Left cardiac atrium (tissue), 4 donors: Measurements from ENCODE around the gene ACTMAP. TPM values are rescaled to one million over a fixed set of nuclear protein-coding genes. Genes with fewer than 3 reads are reported as not detected.
"Not testable (repeated sequence)": the region's sequence is repeated elsewhere in the genome, so short reads cannot be mapped to it uniquely, and the experiment has no call there.

Experiments
- ATAC-seq, 2 donors: fragments of 200-7000 bp; cut with Tn5 transposase; one replicate each; pipeline ENCODE4 v1.9.1; 2020; ENCODE audit warnings: mild to moderate bottlenecking in 2 of 2, moderate library complexity in 2 of 2
- DNase-seq: peaks from one replicate; pipeline ENCODE4 v3.0.0-alpha.2; 2020
- intact Hi-C, 2 donors: fragments of 100-400 bp; cut with DNase I; formaldehyde crosslinking; loops; one replicate each; pipeline versions ENCODE4 v1.14.1 to v1.15.1; 2022 to 2023
- long read RNA-seq: library from polyadenylated mRNA; unstranded; transcript quantifications from one replicate; pipeline ENCODE4 v2.0.0, GENCODE V29; 2021
- total RNA-seq, 2 donors: library from RNA; stranded (reverse); fragmentation: NEBNext Ultra II Directional; extraction: Animal tissue kit (Norgen Biotek cat#: 25700); gene quantifications; one replicate each; pipeline ENCODE4 v1.2.1, GENCODE V29; 2021
- donor health status: DM: no; HTN: yes; CAD: no.
- donor health status: DM: no; HTN: yes; CAD: no; lungs with severe emphysema.
- donor health status: DM: yes; HTN: yes; CAD: no.
- donor health status: Dilated cardiomyopathy.

Gene ACTMAP, protein sequence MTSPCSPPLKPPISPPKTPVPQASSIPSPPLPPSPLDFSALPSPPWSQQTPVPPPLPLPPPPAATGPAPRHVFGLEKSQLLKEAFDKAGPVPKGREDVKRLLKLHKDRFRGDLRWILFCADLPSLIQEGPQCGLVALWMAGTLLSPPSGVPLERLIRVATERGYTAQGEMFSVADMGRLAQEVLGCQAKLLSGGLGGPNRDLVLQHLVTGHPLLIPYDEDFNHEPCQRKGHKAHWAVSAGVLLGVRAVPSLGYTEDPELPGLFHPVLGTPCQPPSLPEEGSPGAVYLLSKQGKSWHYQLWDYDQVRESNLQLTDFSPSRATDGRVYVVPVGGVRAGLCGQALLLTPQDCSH
- total RNA-seq = 1 to 10 TPM; 4.2 to 6.2 TPM
- long read RNA-seq, partial matches to known transcripts = 2 of 3 reads
- long read RNA-seq, other reads (novel, unspliced or antisense) = 1 of 3 reads

- ATAC-seq (peak; percentile 97), DNase-seq (peak; percentile 100)
- intact Hi-C loops = loop anchor here in 1 of 2 donors (5.0 kb wide), 1 partner anchor 33 kb away; the partner anchor contains the start of genes COQ8B and ITPKC
Measured at GRCh38 chr19:40750058-40750873, at the start of gene ACTMAP. Gene ACTMAP, minus strand, starts transcription at chr19:40750477. Its CDS starts 674 bp downstream, at chr19:40749803.

GRCh38 chr19:40799558-40800338 lies 49.5 kb upstream of the ACTMAP start:
- intact Hi-C loops = loop anchor here in 1 of 2 donors (5.0 to 10.0 kb wide), 2 partner anchors 82 to 135 kb away; partner anchors contain the start of genes COQ8B and ITPKC
- DNase-seq = peak; percentile 82
- peak; percentile 13 to 28 for ATAC-seq

DNA sequence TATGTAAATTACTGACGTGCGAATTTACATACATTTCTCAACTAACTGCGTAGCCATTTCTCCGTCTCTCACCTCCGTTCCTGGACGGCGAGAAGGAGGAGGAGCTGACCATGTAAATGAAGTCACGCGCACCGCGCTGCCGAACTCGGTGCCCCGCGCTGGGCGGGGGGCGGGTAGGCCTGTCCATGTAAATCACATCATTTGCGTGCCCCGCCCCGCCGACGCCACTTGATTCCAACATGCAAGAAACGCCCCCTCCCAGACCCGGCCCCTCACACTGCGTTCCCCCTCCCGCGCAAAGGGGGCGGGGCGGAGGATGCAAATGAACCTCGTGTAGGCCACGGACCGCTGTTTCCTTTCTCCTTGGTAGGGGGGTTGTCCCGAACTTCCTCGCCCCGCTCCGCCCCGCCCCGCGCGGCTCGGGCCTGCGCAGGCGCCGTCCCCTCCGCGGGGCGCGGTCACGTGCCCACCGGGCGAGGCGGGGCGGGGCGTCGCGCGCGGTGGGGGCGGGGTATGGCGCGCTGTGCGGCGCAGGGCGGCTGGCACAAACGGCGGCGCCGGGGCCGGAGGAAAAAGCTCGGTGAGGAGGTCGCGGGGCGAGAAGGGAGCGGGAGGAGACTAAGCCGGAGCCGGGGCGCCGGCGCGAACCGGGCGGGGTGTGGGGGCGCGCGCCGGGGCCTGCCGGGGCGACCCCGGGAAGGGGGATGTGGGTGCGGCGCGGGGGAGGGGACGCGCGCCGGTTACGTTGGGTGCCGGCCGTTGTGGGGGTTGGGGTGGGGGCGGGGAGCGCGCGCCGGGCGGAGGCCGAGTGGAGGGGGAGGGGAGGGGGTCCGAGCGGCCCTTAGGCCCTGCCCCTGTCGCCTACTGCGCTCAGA lies 48.6 kb upstream of the ACTMAP start, which contains the start of gene EGLN2:
Gene EGLN2, plus strand, starts transcription at position 509 of the 875 bp plus-strand sequence. CDS start 1,382 bp downstream, outside the sequence.
- intact Hi-C loops = no loop called here
- DNase-seq (peak; percentile 100), ATAC-seq (peak; percentile 88 to 91)

DNA sequence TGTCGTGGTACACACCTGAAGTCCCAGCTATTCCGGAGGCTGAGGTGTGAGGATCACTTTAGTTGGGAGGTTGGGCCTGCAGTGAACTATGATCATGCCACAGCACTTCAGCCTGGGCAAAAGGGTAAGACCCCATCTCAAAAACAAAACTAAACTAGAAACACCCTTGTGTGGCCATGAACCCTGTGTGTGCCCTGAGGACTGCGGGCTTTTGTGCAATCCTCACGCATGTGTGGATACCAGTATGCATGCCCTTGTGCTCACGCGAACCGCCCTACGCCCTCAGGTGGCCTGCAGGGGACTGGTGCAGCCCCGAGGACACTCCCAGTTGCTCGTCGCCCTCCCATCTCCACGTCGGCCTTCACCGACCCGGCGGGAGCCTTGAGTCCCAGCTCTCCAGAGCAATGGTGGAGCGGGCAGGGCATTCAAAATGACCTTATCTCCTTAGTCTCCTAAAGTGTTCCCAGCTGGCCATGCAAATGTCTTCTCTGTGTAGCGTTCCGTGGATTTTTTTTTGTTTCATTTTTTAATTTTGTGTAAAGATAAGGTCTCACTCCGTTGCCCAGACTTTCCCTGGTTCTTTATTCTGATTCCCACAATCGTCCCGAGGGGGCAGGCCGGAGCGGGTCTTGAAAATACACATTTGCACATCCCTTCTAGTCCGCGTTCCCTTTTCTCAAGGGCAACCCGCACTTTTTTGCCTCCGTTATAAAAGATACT lies 47.8 kb upstream of the ACTMAP start:
- DNase-seq (peak; percentile 75), ATAC-seq (peak; percentile 28)
- intact Hi-C loops = no loop called here

GRCh38 chr19:40797166-40797962 lies 47.1 kb upstream of the ACTMAP start:
- intact Hi-C loops = no loop called here
- no peak for DNase-seq
- no peak for ATAC-seq

DNA sequence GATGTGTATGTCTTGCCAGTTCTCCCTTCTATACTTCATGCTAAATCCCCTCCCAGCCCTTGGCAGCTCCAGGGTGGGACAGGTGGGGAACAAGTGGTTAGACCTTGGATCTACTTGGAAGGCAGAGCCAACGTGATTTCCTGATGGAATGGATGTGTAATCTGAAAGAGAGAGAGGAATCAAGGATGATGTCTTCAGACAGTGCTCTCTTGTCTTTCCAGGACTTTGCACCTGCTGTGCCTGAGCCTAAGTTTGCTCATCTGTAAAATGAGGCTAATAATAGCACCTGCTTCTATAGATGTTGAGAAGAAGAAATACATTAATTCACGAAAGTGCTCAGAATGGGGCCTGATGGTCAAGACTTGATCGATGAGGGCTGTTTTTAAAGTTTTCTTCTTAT lies 41.7 kb upstream of the ACTMAP start:
- ATAC-seq (no peak), DNase-seq (no peak)
- intact Hi-C loops = no loop called here

- DNase-seq (no peak), ATAC-seq (peak in 1 of 2 donors; percentile 30)
- intact Hi-C loops = no loop called here
Measured at GRCh38 chr19:40791349-40791748, 41.1 kb upstream of the ACTMAP start.

GRCh38 chr19:40786060-40787037 lies 36.1 kb upstream of the ACTMAP start:
- ATAC-seq (no peak), DNase-seq (no peak)
- intact Hi-C loops = no loop called here

GRCh38 chr19:40785526-40785925 lies 35.2 kb upstream of the ACTMAP start:
- DNase-seq (no peak), ATAC-seq (no peak)
- intact Hi-C loops = no loop called here

DNA sequence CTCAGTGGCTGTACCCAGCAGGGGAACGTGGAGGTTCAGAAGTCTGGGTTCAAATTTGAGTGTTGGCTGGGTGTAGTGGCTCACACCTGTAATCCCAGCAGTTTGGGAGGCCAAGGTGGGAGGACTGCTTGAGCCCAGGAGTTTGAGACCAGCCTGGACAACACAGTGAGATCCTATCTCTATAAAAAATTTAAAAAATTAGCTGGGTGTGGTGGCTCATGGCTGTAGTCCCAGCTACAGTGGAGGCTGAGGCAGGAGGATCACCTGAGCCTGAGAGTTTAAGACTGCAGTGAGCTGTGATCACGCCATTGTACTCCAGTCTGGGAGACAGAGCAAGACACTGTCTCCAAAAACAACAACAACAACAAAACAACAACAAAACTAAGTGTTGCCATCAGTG lies 33.9 kb upstream of the ACTMAP start:
- ATAC-seq, intact Hi-C loops, DNase-seq: not testable (repeated sequence)

DNA sequence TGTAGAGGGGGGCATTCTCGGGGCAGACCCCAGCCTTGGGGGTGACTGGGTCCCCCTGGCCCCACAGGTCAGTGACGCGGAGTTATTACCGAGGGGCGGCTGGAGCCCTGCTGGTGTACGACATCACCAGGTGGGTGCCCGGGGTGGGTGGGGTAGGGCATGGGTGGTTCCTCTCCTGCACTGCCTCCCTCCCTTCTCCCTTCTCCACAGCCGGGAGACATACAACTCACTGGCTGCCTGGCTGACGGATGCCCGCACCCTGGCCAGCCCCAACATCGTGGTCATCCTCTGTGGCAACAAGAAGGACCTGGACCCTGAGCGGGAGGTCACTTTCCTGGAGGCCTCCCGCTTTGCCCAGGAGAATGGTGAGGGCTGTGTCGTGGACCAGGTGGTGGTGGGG lies 33.4 kb upstream of the ACTMAP start:
- ATAC-seq (no peak), DNase-seq (no peak)
- intact Hi-C loops = no loop called here

- no peak for DNase-seq
- intact Hi-C loops = no loop called here
Measured at GRCh38 chr19:40781140-40781539, 30.9 kb upstream of the ACTMAP start.

DNA sequence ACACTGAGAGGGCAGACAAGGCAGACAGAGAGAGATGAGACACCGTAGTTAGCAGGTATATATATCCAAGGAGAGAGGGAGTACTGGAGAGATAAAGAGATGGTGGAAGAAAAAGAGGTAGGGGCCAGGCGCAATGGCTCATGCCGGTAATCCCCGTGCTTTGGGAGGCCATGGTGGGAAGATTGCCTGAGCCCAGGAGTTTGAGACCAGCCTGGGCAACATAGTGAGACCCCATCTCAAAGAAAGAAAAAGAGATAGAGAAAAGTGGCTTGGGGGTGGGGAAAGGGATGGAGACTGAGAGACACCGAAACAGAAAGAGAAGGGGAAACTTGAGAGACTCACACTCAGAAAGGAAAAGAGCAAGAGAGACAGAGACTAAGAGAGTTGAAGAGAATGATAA lies 30.3 kb upstream of the ACTMAP start:
- no peak for DNase-seq
- ATAC-seq = no peak
- intact Hi-C loops = no loop called here

More at GRCh38 chr19:40781140-40781539, 30.9 kb upstream of the ACTMAP start:
- no peak for ATAC-seq

DNA sequence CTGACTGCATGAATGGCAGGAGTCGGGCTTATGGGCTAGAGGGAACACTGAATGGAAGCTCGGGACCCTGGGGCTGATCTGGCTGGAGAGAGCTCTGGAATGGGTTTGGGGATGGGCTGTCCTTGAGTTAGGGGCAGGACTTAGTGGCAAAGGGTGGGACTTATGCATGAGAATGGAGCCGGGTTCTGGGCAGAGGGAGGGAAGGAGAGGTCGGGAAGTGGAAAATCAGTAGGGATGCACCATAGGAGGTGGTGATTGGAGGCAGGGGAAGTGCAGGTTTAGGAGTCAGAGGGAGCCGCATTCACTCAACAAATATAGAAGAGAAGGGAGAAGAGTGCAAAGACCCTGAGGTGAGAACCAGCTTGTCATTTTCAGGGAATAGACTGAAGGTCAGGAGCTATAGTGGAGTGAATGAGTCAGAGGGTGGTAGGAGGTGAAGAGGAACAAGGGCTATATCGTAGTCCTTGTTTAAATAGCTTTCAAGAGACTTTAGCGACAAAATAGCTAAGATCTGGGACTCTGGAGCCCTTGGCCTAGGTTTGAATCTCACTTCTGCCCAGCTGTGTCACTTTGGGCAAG lies 28.5 kb upstream of the ACTMAP start:
- no peak for DNase-seq
- intact Hi-C loops = no loop called here
- no peak for ATAC-seq
